ENCODE data around the gene TRIM38.

DNA sequence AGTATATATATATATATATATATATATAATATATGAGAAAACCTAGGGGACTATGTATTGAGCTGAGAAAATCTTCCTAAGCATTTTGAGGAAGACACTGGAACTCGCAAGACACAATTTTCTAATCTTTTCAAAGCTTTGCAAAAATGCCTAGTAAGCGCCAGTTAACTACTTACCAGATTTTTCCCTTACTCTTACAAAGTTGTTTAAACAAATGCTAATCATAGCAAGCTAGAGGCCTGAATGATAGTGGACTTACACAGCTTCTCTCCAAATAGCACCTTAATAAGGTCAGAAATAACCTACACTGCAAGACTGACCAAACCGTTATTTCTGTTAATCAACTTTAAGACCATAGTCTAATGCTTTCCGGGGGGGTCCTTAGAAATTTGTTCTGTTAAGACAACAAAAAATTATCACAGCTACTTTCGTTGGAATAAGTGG, 68.6 kb downstream of the TRIM38 start:
- TF ChIP-seq RAD21 (conservative IDR thresholded peaks at IDR 0.05) (no peak), EZH2 (IDR thresholded peaks at IDR 0.05; ENCODE audit: borderline replicate concordance, insufficient read depth, low read length, poor library complexity, severe bottlenecking) (no peak)
- TF ChIP-seq, protein P1, sequence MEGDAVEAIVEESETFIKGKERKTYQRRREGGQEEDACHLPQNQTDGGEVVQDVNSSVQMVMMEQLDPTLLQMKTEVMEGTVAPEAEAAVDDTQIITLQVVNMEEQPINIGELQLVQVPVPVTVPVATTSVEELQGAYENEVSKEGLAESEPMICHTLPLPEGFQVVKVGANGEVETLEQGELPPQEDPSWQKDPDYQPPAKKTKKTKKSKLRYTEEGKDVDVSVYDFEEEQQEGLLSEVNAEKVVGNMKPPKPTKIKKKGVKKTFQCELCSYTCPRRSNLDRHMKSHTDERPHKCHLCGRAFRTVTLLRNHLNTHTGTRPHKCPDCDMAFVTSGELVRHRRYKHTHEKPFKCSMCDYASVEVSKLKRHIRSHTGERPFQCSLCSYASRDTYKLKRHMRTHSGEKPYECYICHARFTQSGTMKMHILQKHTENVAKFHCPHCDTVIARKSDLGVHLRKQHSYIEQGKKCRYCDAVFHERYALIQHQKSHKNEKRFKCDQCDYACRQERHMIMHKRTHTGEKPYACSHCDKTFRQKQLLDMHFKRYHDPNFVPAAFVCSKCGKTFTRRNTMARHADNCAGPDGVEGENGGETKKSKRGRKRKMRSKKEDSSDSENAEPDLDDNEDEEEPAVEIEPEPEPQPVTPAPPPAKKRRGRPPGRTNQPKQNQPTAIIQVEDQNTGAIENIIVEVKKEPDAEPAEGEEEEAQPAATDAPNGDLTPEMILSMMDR (IDR thresholded peaks at IDR 0.05; ENCODE audit: poor library complexity, severe bottlenecking) = no peak
- TF ChIP-seq, protein P2, sequence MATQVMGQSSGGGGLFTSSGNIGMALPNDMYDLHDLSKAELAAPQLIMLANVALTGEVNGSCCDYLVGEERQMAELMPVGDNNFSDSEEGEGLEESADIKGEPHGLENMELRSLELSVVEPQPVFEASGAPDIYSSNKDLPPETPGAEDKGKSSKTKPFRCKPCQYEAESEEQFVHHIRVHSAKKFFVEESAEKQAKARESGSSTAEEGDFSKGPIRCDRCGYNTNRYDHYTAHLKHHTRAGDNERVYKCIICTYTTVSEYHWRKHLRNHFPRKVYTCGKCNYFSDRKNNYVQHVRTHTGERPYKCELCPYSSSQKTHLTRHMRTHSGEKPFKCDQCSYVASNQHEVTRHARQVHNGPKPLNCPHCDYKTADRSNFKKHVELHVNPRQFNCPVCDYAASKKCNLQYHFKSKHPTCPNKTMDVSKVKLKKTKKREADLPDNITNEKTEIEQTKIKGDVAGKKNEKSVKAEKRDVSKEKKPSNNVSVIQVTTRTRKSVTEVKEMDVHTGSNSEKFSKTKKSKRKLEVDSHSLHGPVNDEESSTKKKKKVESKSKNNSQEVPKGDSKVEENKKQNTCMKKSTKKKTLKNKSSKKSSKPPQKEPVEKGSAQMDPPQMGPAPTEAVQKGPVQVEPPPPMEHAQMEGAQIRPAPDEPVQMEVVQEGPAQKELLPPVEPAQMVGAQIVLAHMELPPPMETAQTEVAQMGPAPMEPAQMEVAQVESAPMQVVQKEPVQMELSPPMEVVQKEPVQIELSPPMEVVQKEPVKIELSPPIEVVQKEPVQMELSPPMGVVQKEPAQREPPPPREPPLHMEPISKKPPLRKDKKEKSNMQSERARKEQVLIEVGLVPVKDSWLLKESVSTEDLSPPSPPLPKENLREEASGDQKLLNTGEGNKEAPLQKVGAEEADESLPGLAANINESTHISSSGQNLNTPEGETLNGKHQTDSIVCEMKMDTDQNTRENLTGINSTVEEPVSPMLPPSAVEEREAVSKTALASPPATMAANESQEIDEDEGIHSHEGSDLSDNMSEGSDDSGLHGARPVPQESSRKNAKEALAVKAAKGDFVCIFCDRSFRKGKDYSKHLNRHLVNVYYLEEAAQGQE (IDR thresholded peaks at IDR 0.05; ENCODE audit: borderline replicate concordance) = no peak

Data from neural cell (in vitro differentiated cells).